H9 (cell line): Measurements from ENCODE around the gene GAPT. TPM values are rescaled to one million over a fixed set of nuclear protein-coding genes. Genes with fewer than 3 reads are reported as not detected.

Source experiments
- DNase-seq: peaks from one replicate; pipeline ENCODE4 v3.0.0-alpha.2; 2017
- H2AFZ ChIP-seq: one replicate; pipeline ENCODE4 v1.6.1; 2013; ENCODE audit warnings: mild to moderate bottlenecking, low read length, control low read depth, moderate library complexity
- H2AK5ac ChIP-seq: 2 replicates; pipeline ENCODE4 v1.6.1; 2013; ENCODE audit warnings: low read length, control low read depth, mixed read lengths; ENCODE audit not compliant: insufficient read length
- H2BK120ac ChIP-seq: one replicate; pipeline ENCODE4 v1.6.1; 2013; ENCODE audit warnings: low read depth, mild to moderate bottlenecking, low read length, control low read depth, inconsistent platforms; ENCODE audit not compliant: poor library complexity, severe bottlenecking
- H2BK12ac ChIP-seq: 2 replicates; pipeline ENCODE4 v1.6.1; 2013; ENCODE audit warnings: low read length, control low read depth, mixed read lengths, low read depth; ENCODE audit not compliant: insufficient read length
- H2BK15ac ChIP-seq: 2 replicates; pipeline ENCODE4 v1.6.1; 2013; ENCODE audit warnings: low read depth, low read length, control low read depth
- H2BK20ac ChIP-seq: one replicate; pipeline ENCODE4 v1.6.1; 2013; ENCODE audit warnings: low read depth, mild to moderate bottlenecking, low read length, control low read depth, inconsistent platforms; ENCODE audit not compliant: poor library complexity, severe bottlenecking
- H2BK5ac ChIP-seq: 2 replicates; pipeline ENCODE4 v1.6.1; 2013; ENCODE audit warnings: low read length, control low read depth, mixed read lengths; ENCODE audit not compliant: insufficient read length
- H3K14ac ChIP-seq: 2 replicates; pipeline ENCODE4 v1.6.1; 2013; ENCODE audit warnings: low read length, control low read depth; ENCODE audit not compliant: insufficient read depth
- H3K18ac ChIP-seq: 2 replicates; pipeline ENCODE4 v1.6.1; 2013; ENCODE audit warnings: low read depth, mild to moderate bottlenecking, mixed read lengths, low read length, control low read depth; ENCODE audit not compliant: insufficient read length
- H3K23ac ChIP-seq: 2 replicates; pipeline ENCODE4 v1.6.1; 2013; ENCODE audit warnings: low read length, control low read depth, mixed read lengths, low read depth; ENCODE audit not compliant: insufficient read length
- H3K23me2 ChIP-seq: 2 replicates; pipeline ENCODE4 v1.6.1; 2013; ENCODE audit warnings: low read depth, mild to moderate bottlenecking, mixed read lengths, low read length, control low read depth; ENCODE audit not compliant: insufficient read length, poor library complexity, severe bottlenecking
- H3K27ac ChIP-seq: 2 replicates; pipeline ENCODE4 v1.5.1; 2013; ENCODE audit warnings: low read length, control low read depth, mixed read lengths, low read depth; ENCODE audit not compliant: insufficient read length
- H3K27me3 ChIP-seq: 2 replicates; pipeline ENCODE4 v1.6.1; 2013; ENCODE audit warnings: low read length, control low read depth, inconsistent platforms; ENCODE audit not compliant: insufficient read depth
- H3K4ac ChIP-seq: 2 replicates; pipeline ENCODE4 v1.6.1; 2013; ENCODE audit warnings: low read depth, mild to moderate bottlenecking, control low read depth, inconsistent platforms, low read length, moderate library complexity
- H3K4me1 ChIP-seq: 2 replicates; pipeline ENCODE4 v1.6.1; 2013; ENCODE audit warnings: low read length, control low read depth, inconsistent platforms; ENCODE audit not compliant: insufficient read depth
- H3K4me2 ChIP-seq: 2 replicates; pipeline ENCODE4 v1.6.1; 2013; ENCODE audit warnings: low read length, control low read depth, mixed read lengths; ENCODE audit not compliant: insufficient read length, insufficient read depth
- H3K56ac ChIP-seq: 2 replicates; pipeline ENCODE4 v1.6.1; 2013; ENCODE audit warnings: low read depth, mild to moderate bottlenecking, mixed read lengths, low read length, control low read depth; ENCODE audit not compliant: insufficient read length
- H3K79me1 ChIP-seq: 2 replicates; pipeline ENCODE4 v1.6.1; 2013; ENCODE audit warnings: low read depth, mild to moderate bottlenecking, moderate library complexity, low read length, control low read depth, inconsistent platforms; ENCODE audit not compliant: insufficient read depth, poor library complexity, severe bottlenecking
- H3K79me2 ChIP-seq: 2 replicates; pipeline ENCODE4 v1.6.1; 2013; ENCODE audit warnings: low read length, control low read depth, inconsistent platforms; ENCODE audit not compliant: insufficient read depth
- H3K9ac ChIP-seq: 2 replicates; pipeline ENCODE4 v1.6.1; 2013; ENCODE audit warnings: low read length, control low read depth, mixed read lengths; ENCODE audit not compliant: insufficient read length; ENCODE audit errors: extremely low read depth
- H3K9me3 ChIP-seq: one replicate; pipeline ENCODE4 v1.6.1; 2013; ENCODE audit warnings: low read depth, low read length, inconsistent platforms; ENCODE audit not compliant: control insufficient read depth
- H3T11ph ChIP-seq: one replicate; pipeline ENCODE4 v1.6.1; 2013; ENCODE audit warnings: mild to moderate bottlenecking, low read length, control low read depth, inconsistent platforms
- H4K20me1 ChIP-seq: one replicate; pipeline ENCODE4 v1.6.1; 2013; ENCODE audit not compliant: control insufficient read depth, insufficient read length, insufficient read depth
- H4K5ac ChIP-seq: 2 replicates; pipeline ENCODE4 v1.6.1; 2013; ENCODE audit warnings: low read depth, mild to moderate bottlenecking, mixed read lengths, low read length, control low read depth; ENCODE audit not compliant: insufficient read length
- H4K8ac ChIP-seq: replicated peaks from 2 replicates; pipeline ENCODE4 v1.6.1; 2013; ENCODE audit warnings: low read length, control low read depth, mixed read lengths, low read depth; ENCODE audit not compliant: insufficient read length
- H4K91ac ChIP-seq: 2 replicates; pipeline ENCODE4 v1.6.1; 2013; ENCODE audit warnings: low read depth, mild to moderate bottlenecking, moderate library complexity, mixed read lengths, low read length, control low read depth; ENCODE audit not compliant: insufficient read length
- H3K27ac Mint-ChIP-seq, 3 experiments: 2 replicates in 2 of 3; 3 replicates in 1 of 3; pipeline ENCODE4 v1.8.0; 2020 to 2021; ENCODE audit warnings: mixed read lengths in 3 of 3, mild to moderate bottlenecking in 1 of 3, moderate library complexity in 1 of 3
- H3K27me3 Mint-ChIP-seq: 2 replicates; pipeline ENCODE4 v1.8.0; 2021; ENCODE audit warnings: low read depth, mild to moderate bottlenecking, moderate library complexity, mixed read lengths
- H3K36me3 Mint-ChIP-seq, 3 experiments: 2 replicates in 2 of 3; 3 replicates in 1 of 3; pipeline ENCODE4 v1.8.0; 2020 to 2021; ENCODE audit warnings: low read depth in 3 of 3, mixed read lengths in 3 of 3; ENCODE audit not compliant: insufficient read depth in 1 of 3
- H3K4me1 Mint-ChIP-seq, 2 experiments: 2 replicates each; pipeline ENCODE4 v1.8.0; 2020; ENCODE audit warnings: mixed read lengths in 2 of 2
- H3K4me3 Mint-ChIP-seq, 2 experiments: 2 replicates in 1 of 2; 3 replicates in 1 of 2; pipeline ENCODE4 v1.8.0; 2020 to 2021; ENCODE audit warnings: mild to moderate bottlenecking in 2 of 2, mixed read lengths in 2 of 2, moderate library complexity in 1 of 2
- H3K9me3 Mint-ChIP-seq, 2 experiments: 2 replicates in 1 of 2; 3 replicates in 1 of 2; pipeline ENCODE4 v1.8.0; 2020; ENCODE audit warnings: mild to moderate bottlenecking in 2 of 2, mixed read lengths in 2 of 2, moderate library complexity in 1 of 2
- CTCF ChIP-seq: fragments of 200-600 bp; sonication (generic); conservative IDR thresholded peaks from 3 replicates; pipeline ENCODE4 v1.8.0; 2021; ENCODE audit warnings: antibody characterized with exemption, mild to moderate bottlenecking
- WGBS: extraction: QIAGEN DNeasy Blood & Tissue Kit; methylation state at CpG from one replicate; pipeline ENCODE4 v1.1.7; 2013; ENCODE audit warnings: missing lambda C conversion rate, low lambda C conversion rate, mixed read lengths; ENCODE audit not compliant: insufficient read length; ENCODE audit errors: extremely low coverage; 5-methylcytosine and 5-hydroxymethylcytosine counted together
- total RNA-seq: library from RNA; stranded (reverse); gene quantifications from 2 replicates; pipeline ENCODE4 v1.2.1, GENCODE V29; 2021

GAPT gene
- total RNA-seq, 1 experiment from 2014 or later = not detected

- Mint-ChIP-seq H3K9me3 (no peaks in the 10 kb centered on the region), H3K4me3 (no peak overlapping the region), H3K27me3 (no peaks in the 10 kb centered on the region; the same call in 1 of the 2 replicates), H3K4me1 (peaks cover 16 to 17% of the 10 kb centered on the region in 2 experiments), H3K27ac (no peak overlapping the region; a peak in 1 of 7 replicates), H3K36me3 (peaks cover 3 to 51% (median 37%) of the 10 kb centered on the region in 3 experiments)
- no peak overlapping the region for H4K8ac ChIP-seq
- DNase-seq = no peak
- H3K79me2 ChIP-seq = peaks cover 2% of the 10 kb centered on the region; the same call in 1 of the 2 replicates
- no peak overlapping the region for H3K23ac ChIP-seq
- no peak overlapping the region for H3K14ac ChIP-seq
- no peak overlapping the region for H2BK120ac ChIP-seq
- no peak overlapping the region for H3K4me2 ChIP-seq
- no peak overlapping the region for H3K4ac ChIP-seq
- H2AFZ ChIP-seq = no peak overlapping the region
- peaks cover 5% of the 10 kb centered on the region for H3K23me2 ChIP-seq
- no peak overlapping the region for H2BK15ac ChIP-seq
- H3T11ph ChIP-seq = no peak overlapping the region
- no peaks in the 10 kb centered on the region for H3K79me1 ChIP-seq
- H2BK20ac ChIP-seq = no peak overlapping the region
- no peak overlapping the region for H3K27ac ChIP-seq
- no peak for TF ChIP-seq CTCF
- H2BK12ac ChIP-seq = no peak overlapping the region
- H3K9ac ChIP-seq = no peak overlapping the region
- H3K4me1 ChIP-seq = no peaks in the 10 kb centered on the region
- no peak overlapping the region for H2AK5ac ChIP-seq
- no peak overlapping the region for H4K5ac ChIP-seq
- H3K9me3 ChIP-seq = no peaks in the 10 kb centered on the region
- H3K56ac ChIP-seq = no peak overlapping the region
- no CpG with 5 or more reads among the region's 5 CpGs for WGBS
- no peaks in the 10 kb centered on the region for H4K20me1 ChIP-seq
- H3K27me3 ChIP-seq = no peaks in the 10 kb centered on the region
- H2BK5ac ChIP-seq = no peak overlapping the region
- H3K18ac ChIP-seq = no peak overlapping the region
- H4K91ac ChIP-seq = no peak overlapping the region
Measured at GRCh38 chr5:58455480-58455879, 35.8 kb upstream of the GAPT start.
